Left colon (tissue), 2 donors: ENCODE measurements around the gene MAP1B. TPM values are rescaled to one million over a fixed set of nuclear protein-coding genes. Genes with fewer than 3 reads are reported as not detected.
"Not testable (repeated sequence)": the region's sequence is repeated elsewhere in the genome, so short reads cannot be mapped to it uniquely, and the experiment has no call there.

ENCODE experiments used
- ATAC-seq: fragments of 200-7000 bp; cut with Tn5 transposase; one replicate; pipeline ENCODE4 v1.9.1; 2020; ENCODE audit warnings: mild to moderate bottlenecking, moderate library complexity
- DNase-seq, 2 donors: peaks; one replicate each; pipeline ENCODE4 v3.0.0-alpha.2; 2020
- intact Hi-C, 2 donors: fragments of 100-400 bp; cut with DNase I in 1 of 2; cut with micrococcal nuclease in 1 of 2; formaldehyde crosslinking; loops; one replicate each; pipeline versions ENCODE4 v1.11.2 to v1.14.0; 2022; cut with DNase I, micrococcal nuclease
- total RNA-seq, 2 donors: library from RNA; stranded (reverse); fragmentation: NEBNext Ultra II Directional; extraction: Animal tissue kit (Norgen Biotek cat#: 25700); gene quantifications; one replicate each; pipeline ENCODE4 v1.2.1, GENCODE V29; 2021
- donor health status: DM: no; HTN: no; CAD: no.
- donor health status: DM: yes; HTN: yes; CAD: no.

MAP1B gene
- total RNA-seq, 2 donors from 2014 or later: 6.4 to 17.1 TPM

GRCh38 chr5:72151646-72152045 lies 44.4 kb downstream of the MAP1B start:
- ATAC-seq: no peak
- intact Hi-C loops: no loop called here

DNA sequence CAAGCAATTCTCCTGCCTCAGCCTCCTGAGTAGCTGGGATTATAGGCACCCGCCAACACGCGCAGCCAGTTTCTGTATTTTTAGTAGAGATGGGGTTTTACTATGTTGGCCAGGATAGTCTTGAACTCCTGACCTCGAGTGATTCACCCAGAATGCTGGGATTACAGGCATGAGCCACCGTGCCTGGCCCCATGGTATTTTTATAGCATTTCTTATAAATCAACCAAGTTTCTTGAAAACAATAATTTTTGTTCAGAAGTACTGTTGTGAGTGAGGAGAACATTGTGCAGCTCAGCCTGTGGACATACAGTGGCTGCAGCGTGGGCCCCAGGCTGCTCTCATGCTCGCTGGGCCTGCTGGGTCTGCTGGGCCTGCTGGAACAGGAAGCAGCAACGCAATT lies 45.3 kb downstream of the MAP1B start:
- ATAC-seq (no peak), DNase-seq (no peak)
- intact Hi-C loops: no loop called here

More at GRCh38 chr5:72151646-72152045, 44.4 kb downstream of the MAP1B start:
- no peak for DNase-seq

GRCh38 chr5:72153551-72153950 lies 46.3 kb downstream of the MAP1B start:
- no peak for ATAC-seq

GRCh38 chr5:72154076-72154756 lies 46.9 kb downstream of the MAP1B start:
- DNase-seq (no peak), ATAC-seq (no peak)
- intact Hi-C loops: no loop called here

More at GRCh38 chr5:72153551-72153950, 46.3 kb downstream of the MAP1B start:
- no peak for DNase-seq
- intact Hi-C loops: no loop called here

- intact Hi-C loops: no loop called here
- DNase-seq: no peak
- no peak for ATAC-seq
Measured at GRCh38 chr5:72156946-72157624, 49.8 kb downstream of the MAP1B start.

DNA sequence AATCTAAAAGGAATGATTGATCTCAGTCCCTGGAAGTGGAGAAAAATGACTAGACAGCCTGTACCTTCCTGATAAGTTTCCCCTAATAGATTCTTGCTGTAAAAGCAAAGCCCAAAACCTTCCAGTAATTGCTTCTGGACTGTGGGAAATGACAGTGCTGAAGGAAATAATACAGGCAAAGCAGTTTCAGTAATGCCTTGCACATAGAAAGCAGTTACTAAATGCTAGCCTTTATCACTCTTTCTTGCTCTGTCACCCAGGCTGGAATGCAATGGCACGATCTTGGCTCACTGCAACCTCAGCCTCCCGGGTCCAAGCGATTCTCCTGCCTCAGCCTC lies 50.3 kb downstream of the MAP1B start:
- intact Hi-C loops: no loop called here
- DNase-seq (no peak), ATAC-seq (no peak)

DNA sequence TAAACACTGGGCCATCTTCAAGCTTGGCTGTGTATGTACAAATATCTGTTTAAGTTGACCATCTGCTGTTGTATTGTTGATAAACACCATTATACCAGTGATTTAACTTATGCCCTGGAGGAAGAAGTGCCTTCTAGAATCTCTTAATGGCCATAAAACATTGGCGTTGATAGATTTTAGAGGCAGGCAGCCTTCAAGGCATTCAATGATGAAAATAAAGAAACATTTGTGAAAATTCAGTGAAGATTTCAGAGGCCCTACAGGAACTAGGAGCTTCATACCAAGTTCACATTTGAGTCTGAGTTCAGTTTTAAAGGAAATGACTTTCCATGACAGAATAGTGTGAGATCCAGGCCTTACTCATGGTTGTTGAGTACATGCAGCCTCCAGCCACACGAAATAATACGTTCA lies 52.2 kb downstream of the MAP1B start:
- ATAC-seq: no peak
- no peak for DNase-seq
- intact Hi-C loops: no loop called here

DNA sequence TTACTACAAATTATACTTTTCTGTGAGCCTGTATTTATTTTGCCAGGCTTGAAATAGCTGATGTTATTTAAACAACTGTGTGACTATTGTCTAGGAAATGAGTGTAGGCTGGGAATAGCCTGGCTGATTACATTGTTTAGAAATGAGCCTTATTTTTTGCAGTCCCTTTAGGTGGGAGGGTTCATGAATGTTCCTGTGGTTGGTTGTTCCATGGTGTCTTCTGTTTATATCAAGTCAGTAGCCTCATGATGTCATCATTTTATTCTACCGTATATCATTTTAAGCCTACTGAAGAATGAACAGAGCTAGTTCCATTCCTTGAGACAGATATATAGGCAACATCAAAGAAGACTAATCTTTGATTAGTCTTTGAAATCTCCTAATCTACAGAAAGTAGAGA lies 53.1 kb downstream of the MAP1B start:
- intact Hi-C loops: no loop called here
- DNase-seq: no peak
- ATAC-seq: no peak

- intact Hi-C loops: no loop called here
- DNase-seq (no peak), ATAC-seq (no peak)
Measured at GRCh38 chr5:72160959-72161358, 53.7 kb downstream of the MAP1B start.

DNA sequence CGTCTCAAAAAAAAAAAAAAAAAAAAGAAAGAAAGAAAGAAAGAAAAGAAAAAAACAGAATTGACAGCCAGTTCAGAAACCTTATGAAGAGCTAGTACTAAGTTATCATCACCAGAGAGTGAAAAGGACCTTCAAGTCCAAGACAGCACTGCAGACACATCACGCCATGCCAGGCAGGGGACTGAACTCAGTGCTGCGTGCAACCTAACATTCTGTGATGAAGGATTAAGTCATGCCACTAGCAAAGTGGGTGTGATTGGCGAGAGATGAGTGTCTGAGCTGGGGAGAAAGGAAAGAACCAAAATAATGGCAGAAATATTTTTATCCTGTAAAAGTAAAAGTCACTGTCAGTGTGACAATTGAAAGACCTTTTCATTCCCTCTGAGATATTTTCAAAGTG lies 54.7 kb downstream of the MAP1B start:
- DNase-seq (no peak), ATAC-seq (no peak)
- intact Hi-C loops: no loop called here

DNA sequence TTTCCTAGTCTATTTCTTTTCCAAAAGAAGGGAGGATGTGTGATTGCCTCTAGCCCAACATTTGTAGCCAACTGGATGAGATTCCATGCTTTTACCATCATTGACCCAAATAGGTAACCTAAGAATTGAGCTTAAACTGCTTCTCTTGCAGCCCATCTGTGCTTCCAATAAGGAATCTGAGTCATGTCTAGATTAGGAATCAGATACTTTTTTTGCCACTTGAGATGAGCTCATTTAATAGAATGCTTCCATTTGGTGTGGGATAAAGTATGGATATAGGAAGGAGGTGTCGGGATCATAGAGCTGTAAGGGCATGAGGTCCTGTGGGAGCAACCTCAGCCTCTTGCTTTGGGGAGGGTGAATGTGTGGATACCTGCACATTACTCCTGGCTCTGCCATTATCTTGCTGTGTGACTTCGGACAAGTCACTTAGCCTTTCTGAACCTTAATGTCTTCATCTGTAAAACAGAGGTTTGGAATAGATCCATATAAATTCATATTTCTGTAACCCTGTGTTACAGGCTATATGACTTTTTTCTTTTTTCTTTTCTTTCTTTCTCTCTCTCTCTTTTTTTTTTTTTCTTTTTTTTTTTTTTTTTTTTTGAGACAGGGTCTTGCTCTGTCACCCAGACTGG lies 56.2 kb downstream of the MAP1B start:
- ATAC-seq (no peak), DNase-seq (no peak)
- intact Hi-C loops: no loop called here

DNA sequence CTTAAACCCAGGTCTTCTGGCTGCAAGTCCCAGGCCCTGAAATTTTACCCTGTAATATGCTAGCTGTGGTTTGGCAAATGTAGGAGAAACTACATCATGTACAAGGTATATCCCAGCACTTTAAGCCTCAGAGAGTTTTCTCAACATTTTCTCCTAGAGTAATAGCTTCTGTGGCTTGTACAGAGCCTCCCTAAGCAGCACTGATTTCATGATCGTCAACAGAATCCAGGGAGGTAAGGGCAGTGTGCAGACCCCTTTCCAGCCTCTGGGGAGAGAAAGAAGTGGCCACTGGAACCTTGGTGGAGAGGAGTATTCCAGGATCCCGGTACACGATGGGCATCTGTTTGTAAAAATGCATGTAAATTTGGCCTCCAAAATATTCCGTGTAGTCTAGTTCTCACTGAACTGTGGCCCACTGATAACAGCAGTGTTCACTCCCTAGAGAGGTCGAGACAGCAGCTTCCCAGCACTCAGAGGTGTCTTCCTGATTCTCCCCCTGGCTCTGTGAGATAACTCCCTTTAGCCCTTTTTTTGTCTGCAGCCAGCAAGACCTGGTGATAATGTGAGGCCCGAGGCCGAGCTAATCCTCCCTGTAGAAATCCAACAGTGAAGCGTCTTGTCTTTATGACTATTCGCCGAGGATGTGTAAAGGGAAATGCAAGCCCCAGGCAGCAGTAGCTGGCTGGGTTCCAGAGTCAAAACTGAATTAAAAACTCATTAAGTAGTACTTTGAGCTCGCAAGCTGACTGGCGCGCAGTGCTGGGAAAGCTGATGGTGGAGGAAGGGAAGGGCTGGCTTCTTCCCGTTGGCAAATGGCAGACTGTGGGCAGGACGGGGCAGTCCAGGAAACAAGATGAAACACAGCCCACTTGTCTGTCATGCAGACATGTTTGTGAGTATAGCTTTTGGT lies 59.0 kb downstream of the MAP1B start:
- no peak for ATAC-seq
- intact Hi-C loops: no loop called here
- peak in 1 of 2 donors; percentile 7 for DNase-seq

DNA sequence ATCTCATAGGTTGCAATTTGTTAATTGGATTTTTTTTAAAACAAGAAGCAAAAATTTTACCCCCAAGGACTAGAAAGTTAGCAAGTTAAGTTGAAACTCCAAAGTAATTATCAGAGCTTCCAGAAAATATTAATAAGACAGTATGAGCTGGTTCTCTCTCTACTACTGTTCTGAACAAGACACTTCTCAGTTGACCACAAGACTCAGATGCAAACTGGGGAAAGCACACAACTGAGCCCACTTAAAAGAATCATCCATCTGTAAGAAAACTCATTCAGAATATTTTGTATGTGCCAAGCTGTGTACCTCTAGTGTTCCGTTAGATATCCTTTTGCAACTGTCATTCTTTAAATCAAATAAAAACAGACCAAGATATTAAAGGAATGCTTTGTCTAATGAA lies 60.0 kb downstream of the MAP1B start:
- no peak for ATAC-seq
- no peak for DNase-seq
- intact Hi-C loops: no loop called here

GRCh38 chr5:72167804-72168203 lies 60.5 kb downstream of the MAP1B start:
- DNase-seq (no peak), ATAC-seq (no peak)
- intact Hi-C loops: no loop called here

DNA sequence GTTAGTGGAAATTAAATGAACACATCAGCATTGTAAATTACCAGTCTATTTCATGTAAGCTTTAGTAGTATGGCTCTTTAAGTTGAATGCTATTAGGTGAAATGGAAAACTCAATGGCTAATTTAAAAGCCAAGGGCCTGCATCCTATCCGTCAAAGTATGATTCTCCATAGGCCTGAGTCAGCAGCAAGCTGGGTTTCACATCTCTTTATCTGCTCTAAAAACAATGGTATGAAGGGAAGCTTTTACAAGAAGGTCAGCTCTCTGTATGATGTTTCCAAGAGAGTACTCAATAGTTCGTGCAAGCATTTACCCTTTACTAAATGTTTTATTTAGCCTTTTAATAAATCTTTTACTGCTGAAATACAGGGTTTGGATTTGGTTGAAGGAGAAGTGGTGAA lies 62.8 kb downstream of the MAP1B start:
- no peak for DNase-seq
- intact Hi-C loops: no loop called here
- no peak for ATAC-seq

GRCh38 chr5:72171181-72171580 lies 63.9 kb downstream of the MAP1B start:
- ATAC-seq, intact Hi-C loops, DNase-seq: not testable (repeated sequence)

DNA sequence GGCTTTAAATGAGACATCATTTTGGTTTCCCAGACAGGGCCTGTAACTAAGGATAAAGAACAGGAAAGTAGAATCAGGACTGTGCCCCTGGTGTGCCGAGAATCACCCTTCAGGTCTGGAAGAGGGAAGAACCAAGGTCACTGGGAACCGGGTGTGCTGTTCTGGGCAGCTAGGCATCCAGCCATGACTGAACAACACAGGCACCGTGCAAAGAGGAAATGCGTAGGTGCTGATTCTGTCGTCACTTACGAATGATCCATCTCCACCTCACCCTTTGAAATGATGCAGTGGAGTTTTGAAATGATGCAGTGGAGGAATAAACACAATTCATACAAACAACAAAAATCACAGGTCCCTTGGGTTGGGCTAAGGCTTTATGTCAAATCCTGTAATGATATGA lies 64.4 kb downstream of the MAP1B start:
- intact Hi-C loops: no loop called here
- DNase-seq (no peak), ATAC-seq (no peak)

DNA sequence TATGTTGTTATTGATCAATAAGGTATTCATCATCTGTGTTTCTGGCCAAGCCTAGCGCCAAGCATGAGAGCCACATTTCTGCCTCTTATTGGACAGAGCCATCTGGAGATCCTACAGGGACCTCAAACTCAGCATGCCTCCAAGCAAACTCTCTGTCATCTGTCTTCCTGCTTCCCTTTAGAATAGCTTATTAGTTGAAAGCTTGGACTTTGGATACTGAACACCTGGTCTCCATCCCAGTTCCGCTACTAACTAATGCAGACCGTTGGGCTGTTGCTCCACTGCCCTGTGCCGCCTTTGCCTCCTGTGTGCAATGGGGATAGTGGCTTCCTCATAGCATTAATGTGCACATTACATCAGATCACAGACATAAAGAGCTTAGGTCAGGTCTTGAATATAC lies 65.5 kb downstream of the MAP1B start:
- DNase-seq (no peak), ATAC-seq (peak; percentile 21)
- intact Hi-C loops: no loop called here

DNA sequence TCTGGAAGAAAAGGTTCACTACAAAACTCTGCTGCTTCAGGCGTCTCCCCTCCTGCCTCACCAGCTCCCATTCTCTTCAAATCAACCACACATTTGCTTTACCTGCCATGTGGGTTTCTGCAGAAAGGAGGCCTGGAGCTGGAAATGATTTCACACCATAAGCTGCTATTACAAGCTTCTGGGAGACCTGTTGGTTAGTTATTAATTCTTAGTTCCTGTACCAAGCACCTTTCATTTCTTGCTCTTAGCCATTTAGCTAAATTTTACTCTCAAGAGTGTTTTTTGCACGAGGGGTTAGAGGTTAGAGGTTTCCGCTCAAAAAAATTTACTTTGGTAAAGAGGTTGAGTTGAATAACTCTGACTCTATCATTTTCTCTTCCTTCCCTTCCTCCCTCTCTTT lies 70.3 kb downstream of the MAP1B start:
- ATAC-seq (no peak), DNase-seq (no peak)
- intact Hi-C loops: no loop called here
